Astrocyte of the spinal cord (primary cell): ENCODE results near the gene SORCS2.

Source experiments
- DNase-seq: peaks from one replicate; pipeline ENCODE4 v3.0.0; 2011; ENCODE audit warnings: low read depth, low spot score
- H3K4me3 ChIP-seq: 2 replicates; pipeline ENCODE4 v1.5.1; 2011; ENCODE audit warnings: low read depth, mild to moderate bottlenecking, low read length, moderate library complexity
- in situ Hi-C: cut with HindIII; loops from 2 replicates; pipeline ENCODE4 v1.10.0; 2017; ENCODE audit warnings: low sequenced_read_pairs
- TF ChIP-seq, protein P1 (sequence below): IDR thresholded peaks from 2 replicates; pipeline ENCODE4 v1.5.1; 2012; ENCODE audit warnings: low read depth, mild to moderate bottlenecking, low read length, inconsistent platforms

Gene SORCS2

DNA sequence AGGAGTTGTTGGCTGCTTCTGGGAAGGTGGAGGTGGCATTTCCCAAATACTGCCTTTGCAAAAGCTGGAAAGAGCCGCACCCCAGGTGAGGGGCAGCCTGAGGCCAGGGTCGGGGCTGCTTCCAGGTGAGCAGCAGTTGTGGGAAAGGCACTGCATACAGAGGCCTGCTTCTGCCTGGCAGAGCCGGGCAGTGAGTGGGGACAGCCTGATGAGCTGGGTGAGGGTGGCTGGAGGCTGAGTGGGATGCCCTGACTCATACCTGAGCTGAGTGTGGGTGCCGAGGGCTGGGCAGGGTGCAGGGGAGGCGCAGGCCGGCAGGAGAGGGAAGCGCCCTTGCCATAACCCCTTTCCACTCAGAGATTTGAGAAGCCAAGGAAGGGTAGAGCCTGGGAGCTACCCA, 248.9 kb downstream of the SORCS2 start:
- in situ Hi-C loops: no loop called here
- no peak for DNase-seq
- H3K4me3 ChIP-seq: no peak overlapping the region
- TF ChIP-seq, protein P1, sequence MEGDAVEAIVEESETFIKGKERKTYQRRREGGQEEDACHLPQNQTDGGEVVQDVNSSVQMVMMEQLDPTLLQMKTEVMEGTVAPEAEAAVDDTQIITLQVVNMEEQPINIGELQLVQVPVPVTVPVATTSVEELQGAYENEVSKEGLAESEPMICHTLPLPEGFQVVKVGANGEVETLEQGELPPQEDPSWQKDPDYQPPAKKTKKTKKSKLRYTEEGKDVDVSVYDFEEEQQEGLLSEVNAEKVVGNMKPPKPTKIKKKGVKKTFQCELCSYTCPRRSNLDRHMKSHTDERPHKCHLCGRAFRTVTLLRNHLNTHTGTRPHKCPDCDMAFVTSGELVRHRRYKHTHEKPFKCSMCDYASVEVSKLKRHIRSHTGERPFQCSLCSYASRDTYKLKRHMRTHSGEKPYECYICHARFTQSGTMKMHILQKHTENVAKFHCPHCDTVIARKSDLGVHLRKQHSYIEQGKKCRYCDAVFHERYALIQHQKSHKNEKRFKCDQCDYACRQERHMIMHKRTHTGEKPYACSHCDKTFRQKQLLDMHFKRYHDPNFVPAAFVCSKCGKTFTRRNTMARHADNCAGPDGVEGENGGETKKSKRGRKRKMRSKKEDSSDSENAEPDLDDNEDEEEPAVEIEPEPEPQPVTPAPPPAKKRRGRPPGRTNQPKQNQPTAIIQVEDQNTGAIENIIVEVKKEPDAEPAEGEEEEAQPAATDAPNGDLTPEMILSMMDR: no peak

- no peak for DNase-seq
- TF ChIP-seq, protein P1: no peak
- H3K4me3 ChIP-seq: no peak overlapping the region
- in situ Hi-C loops: no loop called here
Measured at GRCh38 chr4:7442574-7443162, 250.3 kb downstream of the SORCS2 start.

- no peak overlapping the region for H3K4me3 ChIP-seq
- no peak for DNase-seq
- TF ChIP-seq, protein P1: no peak
- in situ Hi-C loops: no loop called here
Measured at GRCh38 chr4:7444314-7444713, 252.0 kb downstream of the SORCS2 start.

GRCh38 chr4:7444731-7445130, 252.4 kb downstream of the SORCS2 start:
- TF ChIP-seq, protein P1: no peak
- no peak overlapping the region for H3K4me3 ChIP-seq
- in situ Hi-C loops: no loop called here
- DNase-seq: no peak

- no peak overlapping the region for H3K4me3 ChIP-seq
- TF ChIP-seq, protein P1: no peak
- no peak for DNase-seq
- in situ Hi-C loops: no loop called here
Measured at GRCh38 chr4:7447236-7447635, 254.9 kb downstream of the SORCS2 start.

DNA sequence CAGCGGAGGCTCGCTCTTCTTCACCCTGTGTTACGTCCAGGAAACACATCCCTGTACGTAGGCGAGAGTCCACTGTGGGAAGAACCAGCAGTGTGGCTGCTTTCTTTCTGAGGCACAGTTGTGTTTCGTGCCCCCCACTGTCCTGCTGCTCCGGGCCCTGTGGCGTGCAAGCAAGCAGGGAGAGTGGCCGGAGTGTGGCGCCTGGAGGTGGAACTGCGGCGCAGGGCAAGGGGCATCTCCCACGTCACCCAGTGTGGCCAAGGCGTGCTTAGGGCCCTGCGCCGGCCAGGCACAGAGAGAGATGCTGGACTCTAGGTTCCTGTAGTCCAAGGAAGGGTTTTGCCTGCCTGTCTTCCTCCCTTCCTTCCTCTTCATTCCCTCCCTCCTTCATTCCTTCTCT, 255.7 kb downstream of the SORCS2 start:
- TF ChIP-seq, protein P1: no peak
- in situ Hi-C loops: no loop called here
- no peak for DNase-seq
- no peak overlapping the region for H3K4me3 ChIP-seq
